Coronary artery (tissue), 2 donors: Measurements from ENCODE around the gene SRPX.

ENCODE experiments used
- DNase-seq: peaks from one replicate; pipeline ENCODE4 v3.0.0-alpha.2; 2017; ENCODE audit warnings: low spot score
- H3K27ac ChIP-seq, 2 donors: fragments of 200-600 bp; sonication (generic); one replicate each; pipeline ENCODE4 v1.5.1; 2016 to 2019
- H3K4me3 ChIP-seq: fragments of 200-600 bp; sonication (generic); 2 replicates; pipeline ENCODE4 v1.5.1; 2016; ENCODE audit warnings: mild to moderate bottlenecking, moderate library complexity
- TF ChIP-seq, protein P1 (sequence below): fragments of 200-600 bp; sonication (generic); IDR thresholded peaks from one replicate; pipeline ENCODE4 v1.5.1; 2019; ENCODE audit warnings: antibody characterized with exemption

Gene SRPX

DNA sequence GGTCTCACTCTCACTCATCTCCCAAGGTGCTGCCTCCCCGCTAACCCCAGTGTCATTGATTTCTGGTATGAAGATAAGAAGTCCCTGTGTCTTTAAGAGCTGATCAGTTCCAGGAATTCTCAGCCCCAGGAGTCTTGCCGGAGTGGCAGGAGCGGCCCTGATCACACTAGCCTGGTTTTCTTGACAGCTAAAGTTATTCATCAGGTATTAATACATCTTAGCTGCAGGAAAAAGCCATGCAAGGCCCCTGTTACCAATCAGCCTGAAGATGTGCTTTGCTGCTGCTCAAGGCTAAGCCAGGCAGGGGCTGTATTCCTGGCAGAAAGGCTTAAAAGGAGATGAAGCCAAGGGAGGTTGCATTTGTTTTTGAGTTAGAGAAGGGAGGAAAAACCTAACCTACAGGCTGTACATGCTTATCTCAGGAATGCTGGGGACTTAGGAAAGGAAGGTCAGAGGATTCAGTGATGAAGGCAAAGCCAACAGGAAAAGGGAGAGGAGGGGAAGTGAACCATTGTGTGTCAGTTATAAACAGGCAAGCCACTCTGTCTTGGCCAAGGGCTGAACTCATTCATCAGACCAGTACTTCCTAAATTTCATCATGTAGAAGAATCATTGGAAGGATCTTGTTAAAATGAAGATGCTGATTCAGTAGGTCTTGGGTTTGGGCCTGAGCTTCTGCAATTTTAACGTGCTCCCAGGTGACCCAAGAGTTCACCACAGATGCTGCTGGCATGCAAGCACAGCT is 8.6 kb downstream of the SRPX start:
- TF ChIP-seq, protein P1, sequence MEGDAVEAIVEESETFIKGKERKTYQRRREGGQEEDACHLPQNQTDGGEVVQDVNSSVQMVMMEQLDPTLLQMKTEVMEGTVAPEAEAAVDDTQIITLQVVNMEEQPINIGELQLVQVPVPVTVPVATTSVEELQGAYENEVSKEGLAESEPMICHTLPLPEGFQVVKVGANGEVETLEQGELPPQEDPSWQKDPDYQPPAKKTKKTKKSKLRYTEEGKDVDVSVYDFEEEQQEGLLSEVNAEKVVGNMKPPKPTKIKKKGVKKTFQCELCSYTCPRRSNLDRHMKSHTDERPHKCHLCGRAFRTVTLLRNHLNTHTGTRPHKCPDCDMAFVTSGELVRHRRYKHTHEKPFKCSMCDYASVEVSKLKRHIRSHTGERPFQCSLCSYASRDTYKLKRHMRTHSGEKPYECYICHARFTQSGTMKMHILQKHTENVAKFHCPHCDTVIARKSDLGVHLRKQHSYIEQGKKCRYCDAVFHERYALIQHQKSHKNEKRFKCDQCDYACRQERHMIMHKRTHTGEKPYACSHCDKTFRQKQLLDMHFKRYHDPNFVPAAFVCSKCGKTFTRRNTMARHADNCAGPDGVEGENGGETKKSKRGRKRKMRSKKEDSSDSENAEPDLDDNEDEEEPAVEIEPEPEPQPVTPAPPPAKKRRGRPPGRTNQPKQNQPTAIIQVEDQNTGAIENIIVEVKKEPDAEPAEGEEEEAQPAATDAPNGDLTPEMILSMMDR: no peak
- no peak for DNase-seq
- no peak overlapping the region for H3K27ac ChIP-seq
- no peak overlapping the region for H3K4me3 ChIP-seq

DNA sequence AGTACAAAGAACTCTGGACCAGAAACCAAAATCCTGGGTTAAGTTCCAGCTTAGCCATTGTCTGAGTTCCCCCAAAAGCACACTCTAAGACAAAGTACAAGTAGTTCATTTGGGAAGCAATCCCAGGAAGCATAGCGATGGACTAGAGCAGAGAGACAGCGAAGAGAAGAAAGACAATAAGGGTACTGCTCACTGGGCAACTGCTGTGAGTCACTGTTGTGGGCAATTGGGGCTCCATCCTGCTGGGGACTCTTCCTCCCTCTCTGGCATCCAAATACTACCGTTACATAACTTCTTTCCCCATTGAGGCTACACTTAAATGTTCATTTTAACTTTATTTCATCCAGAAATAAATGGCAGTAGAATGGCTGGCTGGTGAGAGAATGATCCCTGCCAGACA is 14.1 kb downstream of the SRPX start:
- H3K4me3 ChIP-seq: no peak overlapping the region
- no peak overlapping the region for H3K27ac ChIP-seq
- DNase-seq: no peak
- TF ChIP-seq, protein P1: no peak

DNA sequence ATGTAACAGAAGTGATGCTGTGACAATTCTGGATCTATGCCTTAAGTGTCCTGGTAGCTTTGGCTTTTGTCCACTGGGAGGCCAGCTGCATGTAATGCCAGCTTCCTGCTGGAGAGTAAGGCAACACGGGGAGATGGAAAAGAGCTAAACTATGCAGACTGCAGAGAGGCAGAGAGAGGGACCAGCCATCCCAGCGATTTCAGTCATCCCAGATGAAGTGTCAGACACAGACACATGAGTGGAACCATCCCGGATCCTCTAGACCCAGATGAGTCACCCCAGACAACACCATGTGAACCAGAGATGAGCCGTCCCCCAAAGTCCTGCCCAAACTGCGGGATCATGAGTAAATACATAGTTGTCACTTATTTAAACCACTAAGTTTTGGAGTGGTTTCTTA is 14.6 kb downstream of the SRPX start:
- TF ChIP-seq, protein P1: no peak
- Histone ChIP-seq H3K27ac (no peak overlapping the region), H3K4me3 (no peak overlapping the region)
- DNase-seq: no peak

DNA sequence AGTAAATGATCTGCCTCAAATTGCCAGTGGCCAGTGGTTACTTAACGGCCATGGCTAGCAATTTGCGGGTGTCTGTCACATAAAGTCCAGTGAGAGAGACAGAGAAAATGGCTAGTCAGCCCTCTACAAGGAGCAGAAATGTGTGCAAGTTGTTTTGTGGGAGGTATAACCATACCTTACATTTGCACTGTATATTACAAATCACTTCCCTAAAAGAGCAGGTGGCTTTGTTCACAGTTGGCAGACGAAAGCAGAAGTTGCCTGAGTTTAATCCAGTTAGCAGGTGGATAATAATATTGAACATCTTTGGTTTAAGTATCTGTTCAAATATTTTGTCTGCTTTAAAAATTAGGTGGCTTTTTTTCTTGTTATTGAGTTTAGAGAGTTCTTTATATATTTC is 15.6 kb downstream of the SRPX start:
- no peak for DNase-seq
- TF ChIP-seq, protein P1: no peak
- Histone ChIP-seq H3K4me3 (no peak overlapping the region), H3K27ac (no peak overlapping the region)

DNA sequence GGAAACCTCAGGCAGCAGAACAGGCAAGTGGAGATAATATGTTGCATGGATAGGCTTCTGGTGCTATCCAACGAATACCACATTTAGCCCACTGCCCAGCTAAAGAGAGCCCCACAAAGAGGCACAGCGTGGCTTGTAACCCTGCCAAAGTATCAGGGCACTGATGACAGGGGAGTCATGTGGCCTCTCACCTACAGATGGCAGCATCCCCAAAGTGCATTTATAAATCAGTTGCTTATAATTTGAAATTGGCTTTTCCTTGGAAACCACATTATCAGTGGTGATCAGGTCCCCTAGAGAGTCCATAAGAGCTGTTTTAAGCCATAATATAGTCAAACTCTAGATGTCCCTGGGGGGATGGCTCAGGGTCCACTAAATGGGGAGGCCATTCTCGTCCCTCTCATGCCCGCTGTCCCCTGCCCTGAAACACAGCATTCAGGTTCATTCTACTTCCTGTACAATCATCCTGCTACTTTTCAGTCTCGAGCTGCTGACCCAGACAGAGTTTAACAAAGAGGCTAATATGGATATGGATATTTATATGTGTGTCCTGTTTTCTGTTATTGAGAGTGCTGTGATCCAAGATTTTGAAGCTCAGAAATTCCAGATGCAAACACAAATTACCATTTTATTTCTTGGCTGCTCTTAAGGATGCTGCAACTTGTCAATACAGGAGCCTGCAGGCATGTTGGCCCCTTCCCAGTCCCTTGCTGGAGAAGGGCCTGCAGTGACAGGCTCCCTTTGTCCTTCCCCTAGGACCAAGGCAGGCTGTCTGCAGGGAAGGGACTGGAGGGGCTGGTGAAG is 28.5 kb downstream of the SRPX start:
- no peak overlapping the region for H3K4me3 ChIP-seq
- H3K27ac ChIP-seq: no peak overlapping the region
- TF ChIP-seq, protein P1: no peak
- no peak for DNase-seq

DNA sequence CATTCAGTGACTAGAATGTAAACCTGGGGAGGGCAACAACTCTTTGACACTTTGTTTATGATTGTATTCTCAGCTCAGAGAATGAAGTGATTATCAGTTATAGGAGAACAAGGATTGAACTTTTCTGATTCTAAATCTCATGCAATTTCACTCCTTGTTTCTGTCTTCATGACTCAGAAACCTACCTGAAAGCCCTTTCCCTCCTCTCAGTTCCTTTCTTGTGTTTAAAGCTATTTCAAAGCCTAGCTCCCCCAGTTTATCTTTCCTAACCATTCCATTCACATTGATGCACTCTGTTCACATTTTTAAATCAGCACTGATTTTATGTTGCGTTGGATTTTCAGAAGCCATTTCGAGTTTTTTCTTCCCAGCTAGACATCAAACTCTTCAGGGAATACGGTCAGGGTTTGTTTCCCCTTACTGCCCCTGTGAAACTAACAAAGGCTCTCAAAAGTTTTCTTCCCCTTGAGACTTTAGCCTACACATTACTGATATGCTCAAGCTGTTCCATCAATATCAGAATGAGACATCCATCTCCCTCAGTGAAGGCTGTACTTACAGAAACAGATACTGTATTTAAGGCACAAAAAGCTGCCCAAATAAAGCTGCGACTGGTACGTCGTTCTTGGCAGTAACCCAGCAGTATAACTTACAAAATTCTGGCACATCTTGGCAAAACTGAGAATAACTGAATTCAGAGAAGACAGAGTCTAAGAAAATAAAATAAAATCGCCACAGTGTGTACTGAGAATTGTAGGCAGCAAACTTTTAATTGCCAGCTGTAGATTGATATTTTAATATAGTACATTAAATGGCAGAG is 31.0 kb downstream of the SRPX start:
- no peak overlapping the region for H3K27ac ChIP-seq
- TF ChIP-seq, protein P1: no peak
- H3K4me3 ChIP-seq: no peak overlapping the region
- no peak for DNase-seq
